GOT3 (cell line): ENCODE data around the gene RHBG.
"Not testable (repeated sequence)": the region's sequence is repeated elsewhere in the genome, so short reads cannot be mapped to it uniquely, and the experiment has no call there.

ENCODE experiments used
- DNase-seq: peaks from one replicate; lab custom pipeline; 2025; ENCODE audit warnings: mixed read lengths; lab: John Stamatoyannopoulos, UW

Gene RHBG

DNA sequence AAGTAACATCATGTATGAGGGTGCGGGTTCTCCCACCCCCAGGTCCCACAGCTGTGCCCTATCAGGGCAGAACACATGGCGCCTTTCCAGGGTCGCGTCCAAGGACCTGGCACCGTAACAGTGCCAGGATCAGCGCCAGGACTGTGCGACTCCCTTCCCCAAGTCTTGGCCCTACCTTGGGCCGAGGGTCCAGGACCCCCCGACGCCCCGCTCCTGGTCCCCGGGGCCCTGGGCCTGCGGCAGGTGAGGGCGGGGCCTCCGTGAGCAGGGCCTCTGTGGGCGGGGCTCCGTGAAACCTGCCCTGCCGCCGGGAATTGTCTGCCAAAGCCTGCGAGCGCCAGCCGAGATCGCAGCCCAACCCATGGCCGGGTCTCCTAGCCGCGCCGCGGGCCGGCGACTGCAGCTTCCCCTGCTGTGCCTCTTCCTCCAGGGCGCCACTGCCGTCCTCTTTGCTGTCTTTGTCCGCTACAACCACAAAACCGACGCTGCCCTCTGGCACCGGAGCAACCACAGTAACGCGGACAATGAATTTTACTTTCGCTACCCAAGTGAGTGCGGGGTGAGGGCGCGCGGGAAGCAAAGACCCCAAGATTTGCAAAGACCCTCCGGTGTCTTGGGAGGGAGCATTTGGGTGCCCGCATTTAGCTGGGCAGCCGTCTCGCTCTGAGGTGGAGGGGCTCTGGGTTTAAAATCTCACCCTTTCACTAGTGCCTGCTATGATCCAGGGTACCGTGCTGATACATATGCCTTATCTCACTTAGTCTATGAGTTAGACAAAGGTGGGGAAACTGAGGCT lies at the start of gene RHBG:
RHBG (plus strand) TSS at position 323 of the 796 bp plus-strand sequence; CDS start at position 362, 39 bp downstream.
- DNase-seq: no peak

GRCh38 chr1:156319664-156320063 lies 49.3 kb upstream of the RHBG start:
- DNase-seq: no peak

GRCh38 chr1:156320560-156320959 lies 48.5 kb upstream of the RHBG start:
- DNase-seq: no peak

DNA sequence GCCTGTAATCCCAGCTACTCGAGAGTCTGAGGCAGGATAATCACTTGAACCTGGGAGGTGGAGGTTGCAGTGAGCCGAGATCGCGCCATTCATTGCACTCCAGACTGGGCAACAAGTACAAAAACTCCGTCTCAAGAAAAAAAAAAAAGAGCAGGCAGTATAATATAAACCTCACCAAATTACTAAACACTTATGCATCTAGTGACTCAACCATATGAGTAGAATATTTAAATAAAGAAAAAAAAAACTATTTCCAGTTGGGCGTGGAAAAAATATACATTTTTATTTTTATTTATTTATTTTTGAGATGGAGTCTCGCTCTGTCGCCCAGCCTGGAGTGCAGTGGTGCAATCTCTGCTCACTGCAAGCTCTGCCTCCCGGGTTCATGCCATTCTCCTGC lies 45.8 kb upstream of the RHBG start:
- not testable (repeated sequence) for DNase-seq

- DNase-seq: no peak
Observed at GRCh38 chr1:156336242-156336641, 32.8 kb upstream of the RHBG start.

- DNase-seq: no peak
Observed at GRCh38 chr1:156337052-156337887, 31.7 kb upstream of the RHBG start.

DNA sequence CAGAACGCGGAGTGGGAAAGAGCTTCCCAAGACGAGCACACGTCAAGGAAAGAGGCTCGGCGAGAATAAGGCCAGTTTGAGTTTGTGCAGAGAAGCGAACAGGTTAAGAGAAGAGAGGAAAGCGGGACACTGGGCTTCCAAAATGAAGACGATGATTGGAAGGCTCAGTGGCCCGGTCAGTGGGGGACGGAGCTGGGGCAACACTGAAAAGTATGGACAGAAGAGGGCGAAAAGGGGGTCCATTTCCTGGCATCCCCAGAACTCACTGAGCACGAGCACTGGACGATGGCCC lies 31.2 kb upstream of the RHBG start:
- DNase-seq: no peak

GRCh38 chr1:156338180-156338976 lies 30.6 kb upstream of the RHBG start, which contains the start of the genes CCT3 and TSACC:
Gene CCT3 (minus strand): TSS chr1:156338292. CDS start chr1:156338184, 108 bp downstream.
Gene TSACC (plus strand): TSS chr1:156338526. CDS start chr1:156339758, 1,232 bp downstream.
- peak; percentile 95 for DNase-seq

DNA sequence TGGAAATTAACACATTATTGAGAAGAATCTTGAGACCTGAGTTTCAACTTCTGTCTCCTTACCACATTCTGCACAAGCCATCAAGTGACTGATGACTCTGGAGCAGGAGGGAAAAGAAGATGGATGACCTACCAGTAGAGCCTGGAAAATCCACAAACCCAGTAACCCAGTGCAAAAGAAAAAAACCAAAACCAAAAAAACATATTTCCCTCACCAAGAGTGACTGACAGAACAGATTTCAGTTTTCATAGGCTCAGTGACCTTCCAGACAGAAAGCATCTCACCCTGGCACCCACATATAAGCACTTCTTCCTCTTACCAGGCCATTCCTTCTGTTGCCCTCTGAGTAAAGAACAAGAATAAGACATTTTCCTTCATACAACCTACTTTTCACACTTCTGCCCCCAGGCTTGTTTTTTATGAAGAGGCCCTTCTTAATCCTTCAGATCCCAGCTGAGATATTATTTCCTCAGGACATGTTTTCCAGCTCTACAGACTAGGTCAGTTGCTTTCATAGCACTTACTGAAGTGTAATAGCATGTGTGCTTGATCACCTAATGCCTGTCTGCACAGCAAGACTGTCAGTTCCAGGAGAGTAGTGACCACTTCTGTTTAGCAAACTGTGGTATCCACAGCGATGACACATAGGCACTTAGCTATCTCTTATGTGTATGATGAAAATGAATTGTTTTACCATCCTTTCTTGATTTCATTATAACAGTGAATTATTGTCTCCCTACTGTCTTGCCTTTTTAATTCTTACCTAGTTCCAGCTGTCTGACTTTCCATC lies 26.6 kb upstream of the RHBG start:
- DNase-seq: no peak

- DNase-seq: no peak
Observed at GRCh38 chr1:156344409-156344808, 24.6 kb upstream of the RHBG start.

- DNase-seq: not testable (repeated sequence)
Observed at GRCh38 chr1:156346035-156346434, 23.0 kb upstream of the RHBG start.

DNA sequence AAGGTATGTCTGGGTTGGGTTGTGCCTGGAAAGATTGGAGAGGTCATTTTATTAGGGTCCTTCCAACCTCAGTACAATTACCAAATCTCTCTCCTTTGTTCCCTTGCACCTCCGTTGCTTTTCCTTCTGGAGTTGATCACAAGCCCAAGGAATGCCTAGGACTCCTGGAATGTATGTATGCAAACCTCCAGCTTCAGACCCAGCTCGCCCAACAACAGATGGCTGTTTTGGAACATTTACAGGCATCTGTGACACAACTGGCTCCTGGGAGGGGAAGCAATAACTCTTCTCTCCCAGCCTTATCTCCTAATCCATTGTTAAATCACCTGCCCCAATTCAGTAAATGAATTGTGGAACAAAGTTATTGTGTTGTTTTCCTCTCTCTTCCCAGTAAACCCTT lies 22.4 kb upstream of the RHBG start:
- no peak for DNase-seq

- DNase-seq: no peak
Observed at GRCh38 chr1:156347331-156347730, 21.7 kb upstream of the RHBG start.

DNA sequence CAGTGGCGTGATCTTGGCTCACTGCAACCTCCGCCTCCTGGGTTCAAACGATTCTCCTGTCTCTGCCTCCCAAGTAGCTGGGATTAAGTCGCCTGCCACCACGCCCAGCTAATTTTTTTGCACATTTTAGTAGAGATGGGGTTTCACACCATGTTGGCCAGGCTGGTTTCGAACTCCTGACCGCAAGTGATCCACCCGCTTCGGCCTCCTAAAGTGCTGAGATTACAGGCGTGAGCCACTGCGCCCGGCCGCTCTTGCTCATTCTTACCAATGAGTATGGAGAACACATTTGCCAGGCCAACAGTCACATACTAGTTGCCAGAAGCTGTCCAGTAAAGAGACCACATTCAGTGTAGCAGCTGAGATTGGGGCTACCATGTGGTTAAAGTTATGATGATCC lies 16.5 kb upstream of the RHBG start:
- not testable (repeated sequence) for DNase-seq

DNA sequence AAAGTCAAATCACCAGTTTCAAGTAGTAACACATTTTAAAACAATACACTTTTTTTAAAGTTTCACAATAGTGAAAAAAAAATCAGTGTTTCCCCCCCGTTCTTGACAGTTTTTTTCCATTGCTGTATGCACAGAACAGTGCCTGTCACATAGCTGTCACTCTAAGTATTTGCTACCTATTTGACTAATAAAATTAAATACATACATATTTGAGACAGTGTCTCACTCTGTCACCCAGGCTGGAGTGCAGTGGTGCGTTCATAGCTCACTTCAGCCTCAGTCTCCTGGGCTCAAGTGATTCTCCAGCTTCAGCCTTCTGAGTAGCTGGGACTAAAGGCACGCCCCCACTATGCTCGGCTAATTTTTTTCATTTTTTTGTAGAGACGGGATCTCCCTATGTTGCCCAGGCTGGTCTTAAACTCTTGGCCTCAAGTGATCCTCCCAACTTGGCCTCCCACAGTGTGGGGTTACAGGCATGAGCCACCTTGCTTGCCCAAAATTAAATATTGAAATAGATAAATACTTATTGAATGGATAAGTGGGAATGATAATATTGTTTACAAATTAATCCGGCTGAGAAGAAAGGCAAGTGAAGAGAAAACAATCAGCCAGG lies 12.6 kb upstream of the RHBG start:
- no peak for DNase-seq

DNA sequence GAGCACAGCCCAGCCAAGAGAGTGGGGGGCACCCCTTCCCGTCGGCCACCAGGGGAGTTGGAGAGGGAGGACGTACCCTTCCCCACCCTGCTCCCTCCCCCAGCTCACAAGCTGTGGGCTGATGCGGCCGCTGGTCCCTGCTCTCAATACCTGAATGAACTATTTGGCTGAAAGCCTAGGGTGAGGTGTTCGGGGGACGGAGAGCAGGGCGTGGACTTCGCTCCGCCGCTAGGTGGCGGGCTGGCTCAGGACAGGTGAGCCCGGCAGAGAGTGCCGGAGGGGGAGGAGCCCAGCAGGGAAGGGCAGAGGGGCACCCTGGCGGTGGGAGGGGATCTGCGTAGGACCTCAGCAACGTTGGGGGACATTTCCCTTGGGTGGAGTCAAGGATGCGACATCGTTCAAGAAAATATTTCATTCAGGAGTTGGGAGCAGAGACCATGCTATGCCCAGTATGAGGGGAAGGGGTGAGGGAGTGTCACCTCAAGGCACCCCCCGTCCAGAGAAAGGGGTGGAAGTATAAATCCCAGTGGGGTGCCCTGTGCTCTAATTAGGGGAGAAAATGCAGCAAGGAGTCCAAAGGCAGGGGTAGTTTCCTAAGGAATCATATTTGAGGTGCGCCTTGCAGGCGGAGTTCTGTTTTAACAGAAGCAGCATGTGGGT lies 12.0 kb upstream of the RHBG start:
- no peak for DNase-seq

- no peak for DNase-seq
Observed at GRCh38 chr1:156357977-156358376, 11.0 kb upstream of the RHBG start.

GRCh38 chr1:156358641-156359040 lies 10.4 kb upstream of the RHBG start:
- DNase-seq: no peak

DNA sequence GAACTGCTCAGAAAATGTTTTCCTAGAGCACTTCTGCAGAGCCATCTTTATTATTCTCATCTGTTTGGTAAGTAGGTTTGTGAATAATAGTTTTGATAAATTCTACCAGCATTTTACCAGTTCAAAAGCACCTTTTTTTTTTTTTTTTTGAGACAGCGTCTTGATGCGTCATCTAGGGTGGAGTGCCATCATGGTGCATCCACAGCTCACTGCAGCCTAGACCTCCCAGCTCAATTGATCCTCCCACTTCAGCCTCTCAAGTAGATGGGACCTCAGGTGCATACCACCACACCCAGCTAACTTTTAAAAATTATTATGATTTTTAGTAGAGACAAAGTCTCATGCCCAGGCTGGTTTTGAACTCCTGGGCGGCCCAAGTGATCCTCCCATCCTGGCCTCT lies 9.8 kb upstream of the RHBG start:
- DNase-seq: no peak

- no peak for DNase-seq
Observed at GRCh38 chr1:156359973-156360372, 9.0 kb upstream of the RHBG start.

DNA sequence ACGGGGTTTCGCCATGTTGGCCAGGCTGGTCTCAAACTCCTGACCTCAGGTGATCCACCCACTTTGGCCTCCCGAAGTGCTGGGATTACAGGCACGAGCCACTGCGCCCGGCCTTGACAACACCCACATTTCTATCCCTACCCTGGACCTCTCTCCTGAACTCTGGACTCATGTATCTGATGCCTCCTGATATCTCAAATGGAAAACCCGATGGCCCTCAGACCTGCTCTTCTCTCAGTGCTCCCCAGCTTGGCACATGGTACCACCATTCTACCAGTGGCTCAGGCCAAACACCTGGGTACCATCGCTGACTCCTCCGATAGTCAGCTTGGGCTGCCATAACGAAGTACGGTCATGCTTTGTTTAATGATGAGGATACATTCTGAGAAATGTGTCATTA lies 8.5 kb upstream of the RHBG start:
- no peak for DNase-seq
